ENCODE results near the gene PNPLA7. TPM values are rescaled to one million over a fixed set of nuclear protein-coding genes. Genes with fewer than 3 reads are reported as not detected.
"Not testable (repeated sequence)": the region's sequence is repeated elsewhere in the genome, so short reads cannot be mapped to it uniquely, and the experiment has no call there.

Gene PNPLA7
- total RNA-seq, 4 donors from 2014 or later: 24.1 to 44.3 (median 28.2) TPM

GRCh38 chr9:137452006-137452760, 98.0 kb downstream of the PNPLA7 start:
- intact Hi-C loops (cut with DNase I; ENCODE audit: low total_unique reads): no loop called here
- H3K4me3 ChIP-seq (ENCODE audit: low read depth, poor library complexity, severe bottlenecking): no peak overlapping the region
- TF ChIP-seq POLR2A (IDR thresholded peaks at IDR 0.05) (no peak), CTCF (IDR thresholded peaks at IDR 0.05) (no peak)
- peak in 1 of 2 donors; percentile 86 for DNase-seq (ENCODE audit: low spot score in 2 of 2)
- WGBS, 2 donors: 88 to 91% methylated on average over 16 to 17 of the region's 17 CpGs

GRCh38 chr9:137451264-137452005, 98.8 kb downstream of the PNPLA7 start:
- intact Hi-C loops (cut with DNase I; ENCODE audit: low total_unique reads); H3K4me3 ChIP-seq (ENCODE audit: low read depth, poor library complexity, severe bottlenecking): not testable (repeated sequence)
- 87 to 90% methylated on average over 6 to 7 of the region's 31 CpGs for WGBS, 2 donors
- DNase-seq (ENCODE audit: low spot score in 2 of 2): peak in 1 of 2 donors; percentile 20

- DNase-seq (ENCODE audit: low spot score in 2 of 2); intact Hi-C loops (cut with DNase I; ENCODE audit: low total_unique reads); H3K4me3 ChIP-seq (ENCODE audit: low read depth, poor library complexity, severe bottlenecking): not testable (repeated sequence)
- 88 to 97% methylated on average over 6 to 17 of the region's 24 CpGs for WGBS, 2 donors
These were observed 99.5 kb downstream of the PNPLA7 start for GRCh38 chr9:137450539-137451222.

GRCh38 chr9:137449931-137450538, 100.2 kb downstream of the PNPLA7 start:
- intact Hi-C loops (cut with DNase I; ENCODE audit: low total_unique reads): no loop called here
- 82 to 84% methylated on average over 16 to 18 of the region's 18 CpGs for WGBS, 2 donors
- H3K4me3 ChIP-seq (ENCODE audit: low read depth, poor library complexity, severe bottlenecking): no peak overlapping the region
- no peak for DNase-seq (ENCODE audit: low spot score in 2 of 2)
- TF ChIP-seq CTCF (IDR thresholded peaks at IDR 0.05) (no peak), POLR2A (IDR thresholded peaks at IDR 0.05) (no peak)

- WGBS, 2 donors: 82% methylated on average over 25 to 33 of the region's 36 CpGs
- no peak for DNase-seq (ENCODE audit: low spot score in 2 of 2)
- intact Hi-C loops (cut with DNase I; ENCODE audit: low total_unique reads): no loop called here
- H3K4me3 ChIP-seq (ENCODE audit: low read depth, poor library complexity, severe bottlenecking): no peak overlapping the region
- no peak for TF ChIP-seq POLR2A (IDR thresholded peaks at IDR 0.05)
- no peak for TF ChIP-seq CTCF (IDR thresholded peaks at IDR 0.05)
These were observed 100.9 kb downstream of the PNPLA7 start for GRCh38 chr9:137449081-137449844.

- 93 to 97% methylated on average over 12 to 16 of the region's 16 CpGs for WGBS, 2 donors
- no peak for DNase-seq (ENCODE audit: low spot score in 2 of 2)
- no peak overlapping the region for H3K4me3 ChIP-seq (ENCODE audit: low read depth, poor library complexity, severe bottlenecking)
- no peak for TF ChIP-seq POLR2A (IDR thresholded peaks at IDR 0.05)
- TF ChIP-seq CTCF (IDR thresholded peaks at IDR 0.05): no peak
- intact Hi-C loops (cut with DNase I; ENCODE audit: low total_unique reads): no loop called here
These were observed 101.6 kb downstream of the PNPLA7 start for GRCh38 chr9:137448602-137448962.

Data from lower leg skin (tissue), 4 donors.